Stimulated activated CD4-positive, alpha-beta T cell treated with anti-CD3 and anti-CD28 coated beads, TNF-alpha, amount 100 ng/mL, for 24 hours (primary cell): ENCODE data around the gene HTR1D.
"Not testable (repeated sequence)": the region's sequence is repeated elsewhere in the genome, so short reads cannot be mapped to it uniquely, and the experiment has no call there.

ENCODE experiments used
- DNase-seq, 3 experiments: peaks; one replicate each; pipeline ENCODE4 v3.0.0-alpha.2; 2020; ENCODE audit warnings: low read depth in 3 of 3

Gene HTR1D

DNA sequence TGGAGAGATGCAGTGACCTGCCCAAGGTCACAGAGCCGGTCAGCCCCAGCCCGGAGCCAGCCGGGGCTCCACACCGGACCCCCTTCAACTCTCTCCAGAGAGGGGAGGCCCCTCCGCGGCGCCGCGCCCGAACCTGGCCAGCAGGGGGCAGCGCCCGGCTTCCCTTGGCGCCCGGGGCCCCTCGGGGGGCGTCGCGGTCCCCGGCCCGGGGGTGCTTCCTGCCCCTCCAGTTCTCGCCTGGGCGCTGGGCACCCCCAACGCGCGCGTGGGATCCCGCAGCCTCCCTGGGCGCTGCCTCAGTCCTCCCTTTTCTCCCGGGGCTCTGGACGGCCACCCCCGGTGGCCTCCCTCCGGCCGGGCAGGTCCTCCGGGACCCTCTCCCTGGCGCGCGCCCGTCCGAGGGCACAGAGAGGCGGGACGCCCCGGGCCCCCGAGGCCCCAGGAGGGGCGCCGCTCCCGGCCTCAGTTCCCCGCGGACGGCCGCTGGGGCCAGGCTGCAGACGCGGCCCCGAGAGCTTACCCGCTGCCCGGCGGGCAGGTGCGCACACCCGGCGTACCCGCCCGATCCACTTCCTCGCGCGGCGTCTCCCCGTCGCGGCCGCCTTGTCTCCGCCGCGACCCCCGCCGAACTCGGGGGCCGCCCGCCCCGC is 406 bp downstream of the HTR1D start:
- peak in 2 of 3 experiments; percentile 5 to 17 for DNase-seq

DNA sequence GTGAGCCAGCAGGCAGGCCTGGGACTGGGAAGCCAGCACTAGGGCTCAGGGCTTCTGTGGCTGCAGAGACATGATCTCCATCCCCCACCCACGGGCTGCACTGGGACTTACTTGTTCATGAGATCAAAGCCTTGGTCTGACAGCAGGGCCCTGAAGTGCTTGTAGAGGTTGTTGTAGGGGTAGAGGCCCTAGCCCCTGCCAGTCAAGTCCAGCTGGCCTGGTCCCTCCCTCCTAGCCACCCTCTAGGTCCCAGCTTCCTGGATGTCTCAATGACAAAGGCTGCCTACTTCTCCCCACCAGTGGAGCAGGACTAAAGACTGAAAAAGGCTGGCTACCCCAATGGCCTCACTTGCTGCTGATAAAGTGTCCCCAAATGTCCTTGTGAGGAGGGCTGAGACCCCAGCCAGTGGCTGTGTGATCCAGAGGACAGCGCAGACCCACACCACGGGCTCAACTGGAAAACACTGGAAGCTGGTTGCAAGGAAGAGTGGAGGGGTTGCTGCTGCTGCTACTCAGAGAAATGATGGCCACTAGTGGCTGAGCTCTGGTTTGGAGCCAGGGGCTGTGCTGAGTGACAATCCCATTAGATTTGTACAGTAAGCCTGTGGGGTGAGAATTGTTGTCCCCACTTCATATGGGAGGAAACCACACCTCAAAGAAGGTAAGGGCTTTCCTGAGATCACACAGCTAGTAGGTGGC is 1.4 kb downstream of the HTR1D start:
- DNase-seq: no peak

DNA sequence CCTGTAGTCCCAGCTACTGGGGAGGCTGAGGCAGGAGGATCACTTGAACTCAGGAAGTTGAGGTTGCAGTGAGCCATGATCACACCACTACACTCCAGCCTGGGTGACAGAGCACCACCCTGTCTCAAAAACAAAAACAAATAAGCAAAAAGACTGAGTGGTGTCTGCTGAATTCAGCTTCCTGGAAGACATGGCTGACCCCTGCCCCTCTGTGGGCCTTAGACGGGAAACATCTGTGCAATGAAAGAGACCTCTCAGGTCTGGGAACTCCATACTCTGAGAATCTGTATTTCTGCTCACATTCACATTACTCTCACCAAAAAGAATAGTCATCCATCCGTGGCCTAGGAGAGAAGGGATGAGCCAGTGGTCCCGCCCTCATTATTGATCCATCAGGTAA is 2.0 kb downstream of the HTR1D start:
- DNase-seq: no peak

DNA sequence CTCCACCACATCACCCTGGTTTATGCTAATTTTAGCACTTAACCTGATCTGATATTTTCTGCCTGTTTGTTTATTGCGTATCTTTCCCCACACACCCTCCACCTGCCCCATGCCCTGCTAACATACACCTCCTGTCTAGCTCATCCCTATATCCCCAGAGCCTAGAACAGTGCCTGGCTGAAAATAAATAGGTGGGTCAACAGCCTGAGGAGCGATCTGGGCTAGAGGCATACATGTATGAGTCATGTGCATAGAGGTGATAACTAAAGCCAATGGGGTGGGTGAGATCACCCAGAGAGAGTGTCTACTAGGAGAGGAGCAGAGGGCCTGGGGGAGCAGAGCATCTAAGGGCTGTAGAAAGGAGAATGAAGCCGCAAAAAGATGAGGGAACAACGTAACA is 2.7 kb downstream of the HTR1D start:
- DNase-seq: no peak

DNA sequence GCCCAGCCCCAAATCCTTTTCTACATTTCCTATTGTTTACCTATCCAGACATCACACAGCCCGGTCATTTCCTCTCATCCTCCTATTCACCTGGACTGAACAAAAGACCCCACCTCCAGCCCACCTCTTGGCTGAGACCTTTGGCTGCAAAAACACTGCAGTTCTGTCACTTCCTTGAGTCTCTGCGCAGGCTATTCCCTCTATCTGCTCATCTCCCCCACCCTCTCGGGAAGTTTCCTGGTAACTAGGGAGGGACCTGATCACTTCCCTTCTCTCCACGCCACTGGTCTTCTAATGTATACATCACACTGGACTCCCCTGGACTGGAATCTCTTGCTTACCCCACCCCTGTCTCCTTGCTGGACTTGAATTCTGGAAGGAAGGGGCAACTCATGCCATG is 5.3 kb downstream of the HTR1D start:
- no peak for DNase-seq

DNA sequence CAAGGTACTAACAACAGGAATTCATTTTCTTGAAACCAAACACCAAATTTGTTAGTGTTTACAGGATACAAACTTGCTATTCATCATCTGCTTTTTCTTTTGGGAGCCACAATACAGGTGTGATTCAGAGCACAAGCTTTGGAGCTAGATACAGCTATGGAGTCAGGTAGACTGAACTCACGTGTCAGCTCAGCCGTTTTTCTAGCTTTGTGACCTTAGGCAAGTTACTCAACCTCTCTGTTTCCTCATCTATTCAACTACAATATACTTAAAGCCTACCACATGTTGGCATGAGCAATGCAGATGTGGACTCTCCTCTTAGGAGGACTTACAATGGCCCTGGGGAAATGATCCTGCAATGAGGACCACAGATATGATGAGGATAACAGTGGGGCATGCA is 6.3 kb downstream of the HTR1D start:
- no peak for DNase-seq

DNA sequence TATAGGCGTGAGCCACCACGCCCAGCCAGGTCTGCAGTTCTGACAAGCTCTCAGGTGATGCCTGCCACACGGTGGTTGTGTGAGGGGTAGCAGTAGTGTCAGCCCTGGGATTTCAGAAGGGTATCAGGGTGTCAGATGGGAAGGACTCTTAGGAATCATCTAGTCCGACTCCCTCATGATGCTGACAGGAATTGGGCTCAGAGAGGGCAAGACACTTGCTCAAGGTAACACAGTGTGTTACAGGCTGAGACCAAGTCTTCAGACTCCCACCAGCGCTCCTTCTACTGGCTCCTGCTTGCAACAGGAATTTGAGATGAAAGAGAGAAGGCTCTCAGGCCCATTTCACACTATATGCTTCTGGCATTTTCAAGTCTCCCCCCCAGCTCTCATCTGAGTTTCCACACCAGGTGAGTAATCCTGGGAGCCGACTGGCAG is 6.9 kb downstream of the HTR1D start:
- no peak for DNase-seq

DNA sequence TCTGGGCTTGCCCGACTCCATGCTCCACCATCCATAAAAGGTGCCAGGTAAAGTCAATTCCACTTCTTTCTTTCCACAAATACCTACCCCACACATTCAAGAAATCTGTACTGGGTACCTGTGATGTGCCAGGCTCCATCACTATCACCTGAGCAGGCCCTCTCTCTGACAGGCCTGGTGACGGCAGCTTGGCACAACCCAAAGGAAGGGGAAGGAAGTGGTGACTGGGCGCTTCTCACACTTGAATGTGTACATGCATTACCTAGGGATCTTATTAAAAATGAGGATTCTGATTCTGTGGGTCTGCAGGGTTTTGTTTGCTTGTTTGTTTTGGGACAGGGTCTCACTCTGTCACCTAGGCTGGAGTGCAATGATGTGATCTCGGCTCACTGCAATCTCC is 7.5 kb downstream of the HTR1D start:
- no peak for DNase-seq

DNA sequence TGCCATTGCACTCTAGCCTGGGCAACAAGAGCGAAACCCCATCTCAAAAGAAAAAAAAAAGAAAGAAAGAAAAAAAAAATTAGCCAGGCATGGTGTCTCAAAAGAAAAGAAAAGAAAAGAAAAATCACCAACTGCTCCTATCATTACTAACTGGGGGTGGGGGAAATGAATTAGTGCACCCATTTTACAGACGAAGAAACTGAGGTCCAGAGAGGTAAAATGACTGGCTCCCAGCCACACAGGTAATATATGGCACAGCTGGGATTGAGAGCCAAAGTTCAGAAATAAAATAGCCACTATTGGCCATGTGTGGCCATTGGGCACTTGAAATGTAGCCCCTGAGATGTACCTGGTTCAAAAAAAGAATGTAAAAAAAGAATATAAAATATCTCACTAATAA is 8.8 kb downstream of the HTR1D start:
- no peak for DNase-seq

DNA sequence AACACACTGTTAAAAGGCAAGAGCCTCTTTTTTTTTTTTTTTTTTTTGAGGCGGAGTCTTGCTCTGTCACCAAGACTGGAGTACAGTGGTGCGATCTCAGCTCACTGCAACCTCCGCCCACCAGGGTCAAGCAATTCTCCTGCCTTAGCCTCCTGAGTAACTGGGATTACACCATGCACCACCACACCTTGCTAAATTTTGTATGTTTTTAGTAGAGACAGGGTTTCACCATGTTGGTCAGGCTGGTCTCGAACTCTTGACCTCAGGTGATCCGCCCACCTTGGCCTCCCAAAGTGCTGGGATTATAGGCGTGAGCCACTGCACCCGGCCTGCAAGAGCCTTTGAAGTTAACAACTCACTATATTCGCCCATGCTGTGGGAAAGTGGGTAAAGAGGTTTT is 9.6 kb downstream of the HTR1D start:
- not testable (repeated sequence) for DNase-seq

DNA sequence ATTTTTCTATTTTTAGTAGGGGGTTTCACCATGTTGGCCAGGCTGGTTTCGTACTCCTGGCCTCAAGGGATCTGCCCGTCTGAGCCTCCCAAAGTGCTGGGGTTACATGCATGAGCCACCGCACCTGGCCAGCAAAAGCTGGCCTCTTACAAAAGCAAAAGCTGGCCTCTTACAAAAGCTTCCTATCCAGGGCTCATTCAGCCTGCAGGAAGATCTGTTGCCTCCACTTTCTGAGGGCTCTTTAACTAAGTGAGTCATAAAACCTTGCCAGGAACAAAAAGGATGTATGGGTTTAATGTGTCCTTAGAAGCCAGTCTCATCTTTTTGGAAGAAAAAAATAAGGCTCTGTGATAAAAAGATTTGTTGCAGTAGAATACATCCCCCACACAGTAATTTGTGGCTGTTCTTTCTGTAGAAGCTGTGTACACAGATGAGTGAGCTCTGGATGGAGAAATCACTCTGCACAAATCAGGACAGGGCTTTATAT is 15.0 kb downstream of the HTR1D start:
- DNase-seq: no peak

DNA sequence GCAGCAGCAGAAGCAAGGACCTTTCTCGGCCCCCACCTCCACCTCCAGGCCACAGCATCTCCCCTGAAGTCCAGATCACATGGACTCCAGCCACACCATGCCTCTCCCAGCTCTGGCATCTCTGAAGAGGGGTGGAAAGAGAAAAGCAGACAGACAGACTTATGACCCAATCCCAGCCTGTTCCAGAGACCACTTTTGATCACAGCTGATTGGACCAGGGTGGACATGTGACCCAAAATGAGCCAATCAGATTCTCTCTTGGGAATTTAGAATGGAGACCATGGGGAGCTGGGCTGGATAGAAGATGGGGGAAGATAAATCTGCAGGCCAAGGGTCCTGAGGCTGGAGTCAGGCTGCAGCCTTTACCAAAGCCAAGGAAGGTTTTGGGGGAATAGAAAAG is 16.4 kb downstream of the HTR1D start:
- no peak for DNase-seq

DNA sequence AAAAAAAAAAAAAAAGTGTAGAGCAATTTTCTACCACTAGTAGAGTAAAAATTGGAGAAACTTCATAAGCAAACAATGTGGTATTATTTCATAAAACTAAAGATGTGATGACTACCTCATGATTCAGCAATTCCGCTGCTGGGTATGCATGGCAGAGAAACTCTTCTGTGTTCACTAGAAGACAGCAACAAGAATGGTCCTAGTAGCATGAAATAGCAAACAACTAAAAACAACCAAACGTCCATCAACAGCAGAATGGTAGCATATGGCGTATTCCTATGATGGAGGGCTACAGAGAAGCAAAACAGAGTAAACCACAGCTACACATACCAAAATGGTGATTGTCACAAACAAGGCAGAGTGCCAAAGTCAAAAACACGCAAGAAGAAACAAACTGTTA is 18.9 kb downstream of the HTR1D start:
- DNase-seq: no peak

DNA sequence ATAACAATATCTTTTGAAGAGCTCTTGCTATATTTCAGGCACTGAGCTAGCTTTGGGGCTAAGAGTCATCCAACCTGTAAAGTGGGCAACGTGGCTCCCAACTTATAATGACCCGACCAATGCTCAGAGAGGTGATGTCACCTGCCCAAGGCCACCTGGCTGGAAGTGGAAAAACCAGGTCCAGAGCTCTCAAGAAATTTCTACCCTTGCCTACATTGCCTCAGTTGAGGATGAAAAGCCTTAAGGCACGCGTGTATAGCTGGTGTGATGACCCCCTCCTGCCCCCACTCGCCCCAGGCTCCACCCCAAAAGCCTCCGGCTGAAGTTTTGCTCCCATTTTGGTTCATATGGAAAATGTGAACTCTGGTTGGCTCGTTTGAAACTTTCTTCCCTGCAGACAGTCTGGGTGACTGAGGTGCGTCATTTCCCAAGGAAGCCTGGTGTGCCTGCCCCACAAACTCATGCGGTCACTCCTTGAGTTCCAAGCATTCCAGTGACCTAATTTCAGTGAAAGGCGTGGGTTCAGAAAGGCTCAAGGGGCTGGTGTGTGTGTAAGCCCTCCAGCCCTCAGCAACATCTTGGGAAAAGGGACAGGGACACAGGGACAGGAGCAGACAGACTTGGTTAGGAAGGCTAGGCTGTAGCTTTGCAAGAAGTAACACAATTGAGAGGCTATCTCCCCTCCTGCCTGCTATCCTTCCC is 20.5 kb downstream of the HTR1D start:
- DNase-seq: no peak

DNA sequence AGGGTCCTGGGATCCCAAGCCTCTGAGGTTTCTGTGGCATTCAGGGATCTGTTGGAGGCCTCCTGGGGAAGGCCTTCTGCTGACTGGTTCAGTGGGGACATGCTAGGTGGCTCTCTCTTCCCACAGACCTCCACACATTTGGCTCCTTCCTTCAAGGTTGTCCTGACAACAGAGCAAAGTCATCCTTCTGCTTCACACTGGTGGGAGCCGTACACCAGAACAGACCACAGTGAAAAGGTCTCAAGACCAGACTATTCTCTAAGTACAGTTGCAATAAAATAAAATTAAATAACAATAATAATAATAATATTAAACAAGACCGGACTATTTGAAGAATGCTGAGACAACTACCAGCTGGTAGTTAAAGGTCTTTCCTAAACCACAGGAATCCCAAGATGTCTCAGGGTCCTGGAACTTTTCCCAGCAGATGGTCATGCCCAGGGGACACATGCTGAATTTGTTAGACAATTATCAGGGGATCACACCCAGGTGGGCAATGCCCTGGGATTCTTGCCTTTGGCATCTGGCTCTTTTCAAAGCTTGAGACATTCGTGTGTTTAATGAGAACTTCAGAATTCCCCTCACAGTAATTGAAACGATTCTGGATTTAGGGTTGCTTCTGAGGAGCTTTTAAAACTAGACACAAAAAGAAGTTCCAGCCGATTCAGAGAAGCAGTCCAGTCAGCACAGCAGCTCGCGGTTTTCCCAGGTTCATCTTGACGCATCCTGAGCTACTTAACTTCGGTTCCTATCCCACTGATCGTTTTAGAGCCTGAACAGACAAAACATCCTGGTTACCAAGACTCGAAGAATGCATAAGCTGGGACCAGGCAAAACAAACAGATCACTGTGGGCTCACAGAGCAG is 22.9 kb downstream of the HTR1D start:
- DNase-seq: no peak

DNA sequence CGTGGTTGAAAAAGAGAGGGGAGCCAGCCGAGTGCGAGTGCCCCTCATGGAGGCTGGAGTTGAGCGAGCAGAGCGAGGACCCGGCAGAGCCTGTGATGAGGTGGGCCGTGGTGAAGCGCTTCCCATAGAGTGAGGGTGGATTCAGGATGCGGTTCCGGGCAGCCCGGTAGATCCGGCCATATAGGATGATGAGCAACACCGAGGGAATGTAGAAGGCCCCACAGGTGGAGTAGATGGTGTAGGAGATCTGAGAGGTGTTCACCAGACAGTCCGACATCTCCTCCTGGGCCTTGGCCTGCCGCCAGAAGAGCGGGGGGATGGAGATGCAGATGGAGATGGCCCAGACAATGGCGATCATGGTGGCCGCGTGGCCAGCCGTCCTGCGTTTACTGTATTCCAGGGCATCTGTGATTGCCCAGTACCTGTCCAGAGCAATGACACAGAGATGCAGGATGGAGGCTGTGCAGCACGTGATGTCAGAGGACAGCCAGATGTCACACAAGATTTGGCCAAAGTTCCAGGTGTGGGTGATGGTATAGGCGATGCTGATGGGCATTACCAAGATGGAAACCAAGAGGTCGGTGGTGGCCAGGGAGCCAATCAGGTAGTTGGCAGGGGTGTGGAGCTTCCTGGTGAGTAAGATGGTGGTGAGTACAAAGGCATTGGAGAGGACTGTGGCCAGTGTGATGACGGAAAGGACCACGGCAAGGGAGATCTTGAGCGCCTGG is 23.7 kb downstream of the HTR1D start:
- no peak for DNase-seq

DNA sequence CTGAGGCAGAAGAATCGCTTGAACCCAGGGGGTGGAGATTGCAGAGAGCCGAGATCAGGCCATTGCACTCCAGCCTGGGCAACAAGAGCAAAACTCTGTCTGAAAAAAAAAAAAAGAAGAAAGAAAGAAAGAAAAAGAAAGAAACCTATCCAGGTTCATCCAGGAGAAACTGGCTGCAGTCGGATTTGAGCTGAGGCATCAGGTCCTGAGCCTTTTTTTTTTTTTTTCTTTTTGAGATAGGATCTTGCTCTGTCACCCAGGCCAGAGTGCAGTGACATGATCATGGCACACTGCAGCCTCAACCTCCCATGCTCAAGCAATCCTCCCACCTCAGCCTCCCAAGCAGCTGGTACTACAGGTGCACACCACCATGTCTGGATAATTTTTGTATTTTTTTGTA is 26.1 kb downstream of the HTR1D start:
- no peak for DNase-seq

DNA sequence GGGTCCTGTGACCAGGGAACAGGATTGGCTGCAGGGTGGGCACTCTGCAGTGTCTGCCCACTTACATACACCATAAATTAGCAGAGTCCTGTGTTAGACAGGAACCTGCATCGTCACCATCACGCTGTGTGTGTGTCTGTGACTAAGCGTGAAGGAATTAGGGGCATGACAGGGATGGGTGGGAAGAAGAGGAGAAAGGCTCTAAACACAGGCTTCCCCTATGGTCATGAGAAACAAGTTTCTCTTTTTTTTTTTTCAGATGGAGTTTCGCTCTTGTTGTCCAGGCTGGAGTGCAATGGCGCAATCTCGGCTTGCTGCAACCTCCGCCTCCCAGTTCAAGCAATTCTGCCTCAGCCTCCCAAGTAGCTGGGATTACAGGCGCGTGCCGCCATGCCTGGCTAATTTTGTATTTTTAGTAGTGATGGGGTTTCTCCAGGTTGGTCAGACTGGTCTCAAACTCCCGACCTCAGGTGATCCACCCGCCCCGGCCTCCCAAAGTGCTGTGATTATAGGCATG is 28.3 kb downstream of the HTR1D start:
- DNase-seq: not testable (repeated sequence)

DNA sequence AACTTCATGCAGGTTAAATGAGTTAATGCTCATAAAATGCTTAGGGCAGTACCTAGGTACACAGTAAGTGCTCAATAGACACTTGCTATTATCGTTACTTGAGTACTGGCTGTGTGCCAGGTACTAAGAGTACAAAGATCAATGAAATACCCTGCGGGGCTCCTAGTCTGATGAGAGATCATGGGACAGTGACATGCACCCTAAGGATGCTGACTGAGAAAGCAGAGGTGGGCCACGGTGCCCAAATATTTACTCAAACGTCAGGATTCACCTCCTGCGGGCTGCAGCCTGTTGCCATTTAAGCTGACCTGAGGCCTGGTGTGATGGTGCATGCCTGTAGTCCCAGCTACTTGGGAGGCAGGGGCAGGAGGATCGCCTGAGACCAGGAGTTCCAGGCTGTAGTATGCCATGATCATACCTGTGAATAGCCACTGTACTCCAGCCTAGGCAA is 28.8 kb downstream of the HTR1D start:
- no peak for DNase-seq

DNA sequence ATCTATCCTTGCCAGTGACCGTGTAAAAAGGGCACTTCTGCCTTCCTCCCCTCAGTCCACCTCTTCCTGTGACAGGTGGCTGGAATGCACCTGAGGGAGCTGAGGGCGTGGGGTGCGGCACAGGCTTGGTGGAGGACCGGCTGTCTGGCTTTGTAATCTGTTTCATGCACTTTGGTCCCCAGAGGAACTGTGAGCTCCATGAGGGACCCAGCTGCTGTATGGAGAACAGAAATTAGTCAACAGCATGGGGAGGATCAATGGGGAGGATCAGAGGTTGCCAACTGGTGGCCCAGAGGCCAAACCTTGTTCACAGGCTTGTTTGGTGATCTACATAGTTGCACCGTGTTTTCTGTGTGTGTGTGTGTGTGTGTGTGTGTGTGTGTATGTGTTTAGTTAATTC is 29.7 kb downstream of the HTR1D start:
- DNase-seq: no peak

DNA sequence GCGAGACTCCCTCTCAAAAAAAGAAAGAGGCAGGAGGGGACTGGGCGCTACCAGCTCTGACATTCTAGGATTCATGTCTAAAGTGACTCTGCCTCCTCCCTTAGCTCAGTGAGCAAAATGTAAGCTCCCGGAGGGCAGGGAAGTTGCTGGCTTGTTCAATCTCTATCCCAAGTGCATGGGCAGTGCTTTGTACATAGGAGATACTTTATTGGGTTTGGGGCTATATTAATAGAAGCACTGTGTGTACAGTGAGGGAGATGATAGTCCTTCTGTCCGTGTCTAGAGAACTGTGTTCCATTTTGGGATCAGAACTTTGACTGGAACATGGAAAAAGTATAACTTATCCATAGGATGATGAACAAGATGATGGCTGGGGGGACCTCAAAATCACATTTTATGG is 31.9 kb downstream of the HTR1D start:
- DNase-seq: no peak
